Stimulated activated CD8-positive, alpha-beta memory T cell treated with anti-CD3 and anti-CD28 coated beads, Interleukin-15, amount 100 ng/mL, for 24 hours (primary cell): ENCODE measurements around the gene MPHOSPH9.
"Not testable (repeated sequence)": the region's sequence is repeated elsewhere in the genome, so short reads cannot be mapped to it uniquely, and the experiment has no call there.

Experiments
- DNase-seq: peaks from one replicate; pipeline ENCODE4 v3.0.0-alpha.2; 2020; ENCODE audit warnings: low read depth

The MPHOSPH9 gene

GRCh38 chr12:123254853-123255446 lies 22.0 kb upstream of the MPHOSPH9 start:
- DNase-seq, result no peak

- no peak for DNase-seq
Measured at GRCh38 chr12:123253641-123254459, 20.9 kb upstream of the MPHOSPH9 start.

GRCh38 chr12:123252365-123252764 lies 19.4 kb upstream of the MPHOSPH9 start:
- not testable (repeated sequence) for DNase-seq

- DNase-seq, result no peak
Measured at GRCh38 chr12:123251403-123252076, 18.6 kb upstream of the MPHOSPH9 start.

GRCh38 chr12:123250471-123251383 lies 17.8 kb upstream of the MPHOSPH9 start:
- no peak for DNase-seq

- DNase-seq, result not testable (repeated sequence)
Measured at GRCh38 chr12:123248996-123249741, 16.2 kb upstream of the MPHOSPH9 start.

GRCh38 chr12:123248129-123248528 lies 15.2 kb upstream of the MPHOSPH9 start:
- not testable (repeated sequence) for DNase-seq

GRCh38 chr12:123245678-123246077 lies 12.7 kb upstream of the MPHOSPH9 start:
- no peak for DNase-seq

- no peak for DNase-seq
Measured at GRCh38 chr12:123243671-123244262, 10.8 kb upstream of the MPHOSPH9 start.

GRCh38 chr12:123242116-123242904 lies 9.4 kb upstream of the MPHOSPH9 start:
- no peak for DNase-seq

GRCh38 chr12:123238961-123239360 lies 6.0 kb upstream of the MPHOSPH9 start:
- no peak for DNase-seq

- no peak for DNase-seq
Measured at GRCh38 chr12:123238330-123238682, 5.4 kb upstream of the MPHOSPH9 start.

- DNase-seq, result peak; percentile 30
Measured at GRCh38 chr12:123237646-123238329, 4.8 kb upstream of the MPHOSPH9 start.

GRCh38 chr12:123233505-123234308 lies 766 bp upstream of the MPHOSPH9 start:
- DNase-seq, result no peak

- DNase-seq, result no peak
Measured at GRCh38 chr12:123232472-123232806, 502 bp downstream of the MPHOSPH9 start.

GRCh38 chr12:123231931-123232330 lies 1.0 kb downstream of the MPHOSPH9 start:
- no peak for DNase-seq

GRCh38 chr12:123229051-123229450 lies 3.9 kb downstream of the MPHOSPH9 start:
- DNase-seq, result no peak

GRCh38 chr12:123227581-123228258 lies 5.2 kb downstream of the MPHOSPH9 start:
- no peak for DNase-seq
